BE2C (cell line): ENCODE data around the gene MTHFSD.

Source experiments
- DNase-seq: peaks from one replicate; pipeline ENCODE4 v3.0.0-alpha.2; 2020
- H3K27me3 ChIP-seq: fragments of 250-450 bp; sonication (Bioruptor Pico); 2 replicates; pipeline ENCODE4 v1.5.1; 2020; ENCODE audit warnings: mild to moderate bottlenecking
- H3K36me3 ChIP-seq: fragments of 250-450 bp; sonication (Bioruptor Pico); 2 replicates; pipeline ENCODE4 v1.5.1; 2020; ENCODE audit warnings: mild to moderate bottlenecking
- H3K4me1 ChIP-seq: fragments of 250-450 bp; sonication (Bioruptor Pico); 2 replicates; pipeline ENCODE4 v1.5.1; 2020
- H3K4me3 ChIP-seq: 2 replicates; pipeline ENCODE4 v1.5.1; 2011; ENCODE audit warnings: low read depth, low read length
- H3K9me3 ChIP-seq: fragments of 250-450 bp; sonication (Bioruptor Pico); 2 replicates; pipeline ENCODE4 v1.5.1; 2020
- CTCF ChIP-seq: IDR thresholded peaks from 2 replicates; pipeline ENCODE4 v1.5.1; 2012; ENCODE audit warnings: mild to moderate bottlenecking, low read depth, low read length

MTHFSD gene

DNA sequence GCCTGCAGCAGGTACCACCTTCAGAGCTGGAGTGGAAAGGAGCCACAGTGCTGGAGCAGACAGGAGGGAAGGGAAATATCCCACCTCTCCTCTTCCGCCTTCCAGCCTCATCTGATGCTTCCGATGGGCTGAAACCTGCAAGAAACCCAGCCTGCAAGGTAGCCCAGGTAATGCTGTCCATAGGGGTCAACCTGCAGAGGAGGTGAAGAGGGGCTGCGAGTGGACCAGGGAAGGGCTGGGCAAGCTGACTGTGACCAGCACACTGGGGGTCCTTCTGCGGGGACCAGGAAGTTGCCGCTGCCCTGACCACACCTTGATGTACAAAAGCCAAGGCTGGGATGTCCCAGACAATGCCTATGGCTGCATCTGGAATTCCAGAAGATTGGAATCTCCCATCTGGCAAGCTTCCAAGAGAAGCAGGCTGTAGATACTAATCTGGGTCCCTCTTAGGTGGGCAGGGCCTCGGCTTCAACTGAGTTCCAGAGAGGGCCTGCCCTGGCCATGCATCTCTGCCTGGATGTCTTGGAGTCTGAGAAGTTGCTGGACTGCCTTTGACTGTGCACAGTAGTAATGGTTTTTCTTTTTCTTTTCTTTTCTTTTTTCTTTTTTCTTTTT is 29.1 kb upstream of the MTHFSD start:
- TF ChIP-seq CTCF = no peak
- H3K27me3 ChIP-seq = no peaks in the 10 kb centered on the region; the same call in 1 of the 2 replicates
- no peak for DNase-seq
- no peaks in the 10 kb centered on the region for H3K36me3 ChIP-seq
- H3K4me3 ChIP-seq = no peak overlapping the region
- H3K9me3 ChIP-seq = no peaks in the 10 kb centered on the region; the same call in 1 of the 2 replicates
- H3K4me1 ChIP-seq = no peaks in the 10 kb centered on the region; the same call in 1 of the 2 replicates

DNA sequence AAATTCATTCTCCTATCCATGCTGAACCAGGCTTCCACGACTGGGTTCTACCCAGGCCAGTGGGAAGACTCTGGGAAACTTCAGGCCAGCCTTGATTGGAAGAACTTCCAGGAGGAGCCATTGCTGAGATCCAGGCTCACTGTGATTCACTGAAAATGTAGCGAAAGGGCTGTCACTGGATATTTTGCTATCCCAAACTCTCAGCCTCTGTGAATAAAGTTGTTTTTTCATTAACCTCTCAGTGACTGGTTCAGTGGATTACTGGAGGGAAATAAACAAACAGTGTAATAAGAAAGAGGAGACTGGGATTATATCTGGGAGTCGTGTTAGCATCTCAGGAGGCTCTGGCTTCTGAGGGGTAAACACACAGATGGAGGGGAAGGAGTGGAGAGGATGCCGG is 26.4 kb upstream of the MTHFSD start:
- TF ChIP-seq CTCF = no peak
- Histone ChIP-seq H3K4me1 (no peaks in the 10 kb centered on the region; the same call in 1 of the 2 replicates), H3K4me3 (no peak overlapping the region), H3K27me3 (peaks cover 10% of the 10 kb centered on the region; the same call in 1 of the 2 replicates), H3K9me3 (no peaks in the 10 kb centered on the region), H3K36me3 (no peaks in the 10 kb centered on the region)
- no peak for DNase-seq

GRCh38 chr16:86580791-86581170 is 25.7 kb upstream of the MTHFSD start:
- Histone ChIP-seq H3K36me3 (no peaks in the 10 kb centered on the region), H3K4me1 (no peaks in the 10 kb centered on the region; the same call in 1 of the 2 replicates), H3K9me3 (no peaks in the 10 kb centered on the region), H3K4me3 (no peak overlapping the region), H3K27me3 (peaks cover 10% of the 10 kb centered on the region; the same call in 1 of the 2 replicates)
- no peak for TF ChIP-seq CTCF
- no peak for DNase-seq

DNA sequence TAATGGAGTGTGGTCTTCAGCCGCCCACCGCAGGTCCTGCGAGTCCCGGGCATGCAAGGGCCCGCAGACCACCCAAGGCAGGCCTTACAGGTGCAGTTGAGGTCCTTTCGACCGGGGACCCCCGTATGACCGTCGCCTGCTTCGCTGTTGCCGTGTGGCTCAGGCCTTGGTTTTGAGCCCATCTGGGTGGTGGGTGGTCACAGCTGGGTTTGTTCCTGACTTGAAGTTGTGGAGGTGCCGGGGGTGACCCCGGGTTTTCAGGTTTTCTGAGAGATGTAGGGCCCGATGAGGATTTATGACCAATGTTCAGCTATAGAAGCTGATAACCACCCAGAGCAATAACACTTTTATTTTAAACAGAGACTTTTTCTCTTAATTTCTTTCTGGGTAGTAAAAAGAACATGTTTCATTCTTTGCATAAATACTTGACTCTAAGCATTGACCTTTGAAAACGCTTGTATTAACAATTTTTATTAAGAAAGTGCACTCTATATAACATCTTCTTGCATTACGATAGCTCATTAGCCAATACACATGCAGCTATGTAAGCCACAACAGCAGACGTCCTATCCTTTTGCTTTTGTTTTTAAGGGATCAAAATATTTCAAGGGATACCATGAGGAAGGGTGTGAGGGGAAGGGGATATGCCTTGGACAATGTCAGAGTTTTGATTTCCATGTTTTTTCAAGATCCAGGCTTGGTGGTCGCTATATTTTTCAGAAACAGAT is 25.2 kb upstream of the MTHFSD start:
- H3K9me3 ChIP-seq = no peaks in the 10 kb centered on the region
- H3K4me3 ChIP-seq = no peak overlapping the region
- H3K4me1 ChIP-seq = no peaks in the 10 kb centered on the region; the same call in 1 of the 2 replicates
- no peak for TF ChIP-seq CTCF
- no peaks in the 10 kb centered on the region for H3K36me3 ChIP-seq
- peaks cover 14% of the 10 kb centered on the region for H3K27me3 ChIP-seq
- DNase-seq = no peak

- H3K27me3 ChIP-seq = peaks cover 22% of the 10 kb centered on the region
- no peaks in the 10 kb centered on the region for H3K36me3 ChIP-seq
- no peak for DNase-seq
- H3K4me3 ChIP-seq = no peak overlapping the region
- TF ChIP-seq CTCF = no peak
- H3K4me1 ChIP-seq = no peaks in the 10 kb centered on the region; the same call in 1 of the 2 replicates
- no peaks in the 10 kb centered on the region for H3K9me3 ChIP-seq
Measured at GRCh38 chr16:86579268-86580062, 24.4 kb upstream of the MTHFSD start.
